SH-SY5Y (cell line): ENCODE measurements around the gene TMEM44.

Source experiments
- GATA2 ChIP-seq: IDR thresholded peaks from 2 replicates; pipeline ENCODE4 v1.6.1; 2011; ENCODE audit warnings: mild to moderate bottlenecking, low read depth, low read length
- GATA3 ChIP-seq: IDR thresholded peaks from 2 replicates; pipeline ENCODE4 v1.6.1; 2011; ENCODE audit warnings: low read depth, mild to moderate bottlenecking, low read length, moderate library complexity

DNA sequence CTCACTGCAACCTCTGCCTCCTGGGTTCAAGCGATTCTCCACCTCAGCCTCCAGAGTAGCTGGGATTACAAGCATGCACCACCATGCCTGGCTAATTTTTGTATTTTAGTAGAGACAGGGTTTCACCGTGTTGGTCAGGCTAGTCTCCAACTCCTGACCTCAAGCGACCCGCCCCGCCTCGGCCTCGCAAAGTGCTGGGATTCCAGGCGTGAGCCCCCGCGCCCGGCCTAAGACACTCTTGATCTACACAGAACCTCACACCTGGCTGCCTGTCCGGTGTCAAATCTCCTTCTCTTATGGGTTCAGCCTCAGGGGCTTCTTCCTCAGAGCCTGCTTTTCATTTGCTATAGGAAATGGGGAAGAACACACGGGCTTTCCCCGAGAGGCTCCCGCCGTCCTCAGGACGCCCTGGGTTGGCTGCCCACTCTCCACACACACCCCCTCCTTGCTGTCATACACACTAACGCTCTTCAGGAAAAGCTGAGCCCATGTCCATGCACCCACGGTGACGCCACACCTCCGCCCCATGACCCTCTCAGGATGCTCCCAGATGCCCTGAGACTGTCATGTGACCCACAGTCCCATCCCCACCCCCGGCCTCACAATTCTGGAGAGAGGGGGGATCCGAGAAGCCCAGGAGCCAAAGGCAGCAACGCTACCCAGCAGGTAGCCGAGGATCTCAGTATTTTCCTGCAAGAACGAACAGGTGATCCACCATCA, 10.4 kb downstream of the TMEM44 start:
- TF ChIP-seq GATA2 (no peak), GATA3 (no peak)
